ENCODE data around the gene ZCCHC24. TPM values are rescaled to one million over a fixed set of nuclear protein-coding genes. Genes with fewer than 3 reads are reported as not detected.
A peak's percentile ranks its signal among the peaks of the same experiment; 100 is the strongest.
"Not testable (repeated sequence)": the region's sequence is repeated elsewhere in the genome, so short reads cannot be mapped to it uniquely, and the experiment has no call there.

ZCCHC24 gene
- total and polyA plus RNA-seq, 2 experiments from 2014 or later, result 58.0 to 65.4 TPM

- no peak for DNase-seq (ENCODE audit: low read depth in 1 of 2, low spot score in 1 of 2)
- no peaks in the 10 kb centered on the region for H3K27me3 ChIP-seq
- H3K4me3 ChIP-seq, result no peak overlapping the region
- no peaks in the 10 kb centered on the region for H3K36me3 ChIP-seq
- H3K9me3 ChIP-seq (ENCODE audit: low read depth), result no peaks in the 10 kb centered on the region
- no peak for TF ChIP-seq CTCF (IDR thresholded peaks at IDR 0.05; ENCODE audit: low read depth, low read length)
- H3K27ac ChIP-seq, result no peak overlapping the region
- H3K4me1 ChIP-seq (ENCODE audit: low read depth), result peaks cover 17% of the 10 kb centered on the region
Observed at GRCh38 chr10:79451046-79451699, 5.7 kb upstream of the ZCCHC24 start.

GRCh38 chr10:79449181-79450146 is 4.0 kb upstream of the ZCCHC24 start:
- no peak for TF ChIP-seq CTCF (IDR thresholded peaks at IDR 0.05; ENCODE audit: low read depth, low read length)
- no peaks in the 10 kb centered on the region for H3K27me3 ChIP-seq
- no peaks in the 10 kb centered on the region for H3K9me3 ChIP-seq (ENCODE audit: low read depth)
- H3K4me1 ChIP-seq (ENCODE audit: low read depth), result peaks cover 17% of the 10 kb centered on the region
- peak overlapping the region; percentile 19 for H3K27ac ChIP-seq
- DNase-seq (ENCODE audit: low read depth in 1 of 2, low spot score in 1 of 2), result no peak
- H3K36me3 ChIP-seq, result no peaks in the 10 kb centered on the region
- H3K4me3 ChIP-seq, result no peak overlapping the region

GRCh38 chr10:79448732-79449049 is 3.3 kb upstream of the ZCCHC24 start:
- peak overlapping the region; percentile 19 for H3K27ac ChIP-seq
- no peak overlapping the region for H3K4me3 ChIP-seq
- H3K27me3 ChIP-seq, result no peaks in the 10 kb centered on the region
- no peak for TF ChIP-seq CTCF (IDR thresholded peaks at IDR 0.05; ENCODE audit: low read depth, low read length)
- H3K9me3 ChIP-seq (ENCODE audit: low read depth), result no peaks in the 10 kb centered on the region
- no peaks in the 10 kb centered on the region for H3K36me3 ChIP-seq
- peaks cover 17% of the 10 kb centered on the region for H3K4me1 ChIP-seq (ENCODE audit: low read depth)
- DNase-seq (ENCODE audit: low read depth in 1 of 2, low spot score in 1 of 2), result no peak

- TF ChIP-seq CTCF (IDR thresholded peaks at IDR 0.05; ENCODE audit: low read depth, low read length), result no peak
- Histone ChIP-seq H3K4me1 (ENCODE audit: low read depth) (peaks cover 18% of the 10 kb centered on the region), H3K4me3 (no peak overlapping the region), H3K9me3 (ENCODE audit: low read depth) (no peaks in the 10 kb centered on the region), H3K27me3 (no peaks in the 10 kb centered on the region), H3K27ac (no peak overlapping the region), H3K36me3 (no peaks in the 10 kb centered on the region)
- no peak for DNase-seq (ENCODE audit: low read depth in 1 of 2, low spot score in 1 of 2)
Observed at GRCh38 chr10:79447911-79448731, 2.7 kb upstream of the ZCCHC24 start.

- peak overlapping the region; percentile 90 for H3K27ac ChIP-seq
- not testable (repeated sequence) for DNase-seq (ENCODE audit: low read depth in 1 of 2, low spot score in 1 of 2); H3K27me3 ChIP-seq; H3K9me3 ChIP-seq (ENCODE audit: low read depth); H3K4me3 ChIP-seq; H3K36me3 ChIP-seq
- H3K4me1 ChIP-seq (ENCODE audit: low read depth), result peaks cover 25% of the 10 kb centered on the region
Observed at GRCh38 chr10:79447249-79447648, 1.8 kb upstream of the ZCCHC24 start.

Data from cardiac muscle cell (in vitro differentiated cells and primary cell).